ENCODE measurements around the gene ZNF330. TPM values are rescaled to one million over a fixed set of nuclear protein-coding genes. Genes with fewer than 3 reads are reported as not detected.

The ZNF330 gene
- total RNA-seq (40.6 and 44.9 TPM in 2 replicates), polyA plus RNA-seq (41.5 and 73.4 TPM in 2 replicates), polyA minus RNA-seq (ENCODE audit: low replicate concordance) (9.3 and 24.7 TPM in 2 replicates)
- 36.9 and 50.2 TPM in 2 replicates for polyA plus RNA-seq (2012)

DNA sequence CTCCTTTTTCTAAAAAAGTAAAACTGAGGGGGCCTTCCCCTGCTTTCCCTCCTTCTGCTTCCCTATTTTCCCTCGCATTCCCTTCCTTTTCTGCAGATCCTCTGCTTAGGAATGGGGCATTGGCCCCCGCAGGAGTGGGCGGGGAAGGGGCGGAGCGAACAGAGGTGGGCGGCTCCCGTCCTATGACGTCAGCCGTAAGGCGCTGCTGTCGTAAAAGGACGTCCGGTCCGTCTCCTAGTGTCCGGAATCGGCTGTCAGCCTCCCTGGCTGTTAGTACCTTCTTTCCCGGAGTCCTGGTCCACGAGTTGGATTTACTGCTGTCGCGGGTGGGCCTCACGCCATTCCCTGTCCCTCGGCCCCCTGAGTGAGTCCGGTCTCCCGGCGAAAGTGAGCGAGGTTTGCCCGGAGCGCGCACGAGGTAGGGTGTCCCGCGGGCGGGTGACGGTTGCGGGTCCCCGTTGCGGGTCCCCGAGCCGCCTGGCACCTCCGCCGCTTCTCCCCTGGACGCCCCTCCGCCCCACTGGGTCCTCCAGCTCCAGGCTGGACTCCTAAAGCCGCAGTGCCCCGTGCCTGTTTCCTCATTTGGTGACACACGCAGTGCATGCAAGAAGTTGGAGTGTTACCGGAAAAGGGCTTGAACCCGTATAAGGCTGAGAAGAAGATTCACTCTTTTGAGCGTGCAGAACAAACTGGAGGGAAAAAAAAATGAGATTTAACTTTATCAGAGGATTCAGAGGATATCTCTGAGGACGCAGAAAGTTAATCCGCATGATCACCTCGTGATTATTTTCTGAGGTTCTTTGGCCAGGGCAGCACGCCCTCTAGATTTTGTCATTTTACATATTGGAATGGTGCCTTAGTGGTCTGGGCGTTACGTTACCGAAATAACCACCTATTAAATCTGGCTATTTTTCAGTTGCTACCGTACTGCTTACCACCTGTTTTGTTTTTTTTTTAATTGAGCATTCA, at the start of gene ZNF330:
TSS of gene ZNF330 (plus strand) at position 205 of the 969 bp plus-strand sequence. CDS start 1,477 bp downstream, outside the sequence.
- Histone ChIP-seq H3K36me3 (ENCODE audit: control insufficient read depth, insufficient read depth, low read length) (no peaks in the 10 kb centered on the region), H3K79me2 (ENCODE audit: control insufficient read depth, insufficient read depth, low read length) (peaks cover 40% of the 10 kb centered on the region), H2AFZ (ENCODE audit: low read length) (peak within 1 kb of the TSS; percentile 94), H3K9ac (ENCODE audit: insufficient read depth, low read length) (peak within 1 kb of the TSS; percentile 96), H3K4me3 (replicated peaks in 1 of 4; ENCODE audit: control extremely low read depth in 1 of 4, insufficient read depth in 1 of 4, low read depth in 3 of 4, low read length in 4 of 4) (peak within 1 kb of the TSS; percentile 88 to 99 (median 93)), H3K9me3 (ENCODE audit: control insufficient read depth, insufficient read depth, low read depth, low read length) (no peaks in the 10 kb centered on the region), H3K4me2 (ENCODE audit: extremely low read depth, insufficient read depth, low read length) (peak within 1 kb of the TSS; percentile 79), H4K20me1 (ENCODE audit: control insufficient read depth, extremely low read depth, insufficient read depth, low read length) (no peaks in the 10 kb centered on the region), H3K27me3 (ENCODE audit: control insufficient read depth, insufficient read depth, low read length) (no peaks in the 10 kb centered on the region), H3K4me1 (ENCODE audit: control insufficient read depth, extremely low read depth, insufficient read depth, low read length) (peaks cover 2% of the 10 kb centered on the region), H3K27ac (ENCODE audit: insufficient read depth, low read length) (peak within 1 kb of the TSS; percentile 97)
- TF ChIP-seq EZH2 (IDR thresholded peaks at IDR 0.05; ENCODE audit: low read length, missing control alignments) (no peak), CTCF (conservative IDR thresholded peaks at IDR 0.05 in 1 of 2, IDR thresholded peaks at IDR 0.05 in 1 of 2; ENCODE audit: low read depth in 1 of 2, low read length in 2 of 2) (peak; percentile 2 to 28)
- peak; percentile 89 to 94 for DNase-seq (ENCODE audit: low read depth in 2 of 2)

DNA sequence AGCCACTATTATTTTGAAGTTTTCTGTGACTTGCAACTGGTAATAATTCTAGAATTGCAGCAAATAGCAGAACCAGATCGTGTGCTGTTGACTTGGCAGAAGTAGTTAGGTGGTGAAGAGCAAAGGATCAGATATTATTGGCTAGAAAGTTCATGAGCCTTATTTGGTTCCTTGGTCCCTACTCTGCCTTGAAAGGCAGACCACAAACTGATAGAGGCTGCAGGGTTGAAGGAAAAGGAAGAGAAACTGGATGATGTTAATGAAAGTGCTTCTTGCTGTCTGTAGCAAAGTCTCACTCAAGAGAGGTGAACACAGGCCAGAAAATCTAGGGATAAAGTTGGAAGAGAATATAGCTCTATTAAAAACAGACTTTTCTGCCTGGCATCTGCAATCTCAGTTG, 46.2 kb upstream of the ZNF330 start:
- Histone ChIP-seq H3K9ac (ENCODE audit: insufficient read depth, low read length) (no peak overlapping the region), H3K9me3 (ENCODE audit: control insufficient read depth, insufficient read depth, low read depth, low read length) (no peaks in the 10 kb centered on the region), H3K4me2 (ENCODE audit: extremely low read depth, insufficient read depth, low read length) (no peak overlapping the region), H4K20me1 (ENCODE audit: control insufficient read depth, extremely low read depth, insufficient read depth, low read length) (no peaks in the 10 kb centered on the region), H2AFZ (ENCODE audit: low read length) (no peak overlapping the region), H3K4me1 (ENCODE audit: control insufficient read depth, extremely low read depth, insufficient read depth, low read length) (no peaks in the 10 kb centered on the region), H3K36me3 (ENCODE audit: control insufficient read depth, insufficient read depth, low read length) (no peaks in the 10 kb centered on the region), H3K4me3 (replicated peaks in 1 of 4; ENCODE audit: control extremely low read depth in 1 of 4, insufficient read depth in 1 of 4, low read depth in 3 of 4, low read length in 4 of 4) (no peak overlapping the region), H3K27me3 (ENCODE audit: control insufficient read depth, insufficient read depth, low read length) (no peaks in the 10 kb centered on the region), H3K79me2 (ENCODE audit: control insufficient read depth, insufficient read depth, low read length) (no peaks in the 10 kb centered on the region), H3K27ac (ENCODE audit: insufficient read depth, low read length) (no peak overlapping the region)
- TF ChIP-seq CTCF (conservative IDR thresholded peaks at IDR 0.05 in 1 of 2, IDR thresholded peaks at IDR 0.05 in 1 of 2; ENCODE audit: low read depth in 1 of 2, low read length in 2 of 2): no peak
- no peak for TF ChIP-seq EZH2 (IDR thresholded peaks at IDR 0.05; ENCODE audit: low read length, missing control alignments)
- no peak for DNase-seq (ENCODE audit: low read depth in 2 of 2)

- no peaks in the 10 kb centered on the region for H3K79me2 ChIP-seq (ENCODE audit: control insufficient read depth, insufficient read depth, low read length)
These were observed 43.5 kb upstream of the ZNF330 start for GRCh38 chr4:141177171-141177570.

More at GRCh38 chr4:141177171-141177570, 43.5 kb upstream of the ZNF330 start:
- no peaks in the 10 kb centered on the region for H4K20me1 ChIP-seq (ENCODE audit: control insufficient read depth, extremely low read depth, insufficient read depth, low read length)
- DNase-seq (ENCODE audit: low read depth in 2 of 2): no peak
- no peak for TF ChIP-seq EZH2 (IDR thresholded peaks at IDR 0.05; ENCODE audit: low read length, missing control alignments)
- no peak for TF ChIP-seq CTCF (conservative IDR thresholded peaks at IDR 0.05 in 1 of 2, IDR thresholded peaks at IDR 0.05 in 1 of 2; ENCODE audit: low read depth in 1 of 2, low read length in 2 of 2)
- H3K4me1 ChIP-seq (ENCODE audit: control insufficient read depth, extremely low read depth, insufficient read depth, low read length): no peaks in the 10 kb centered on the region
- H3K9me3 ChIP-seq (ENCODE audit: control insufficient read depth, insufficient read depth, low read depth, low read length): no peaks in the 10 kb centered on the region
- no peak overlapping the region for H3K4me2 ChIP-seq (ENCODE audit: extremely low read depth, insufficient read depth, low read length)
- no peak overlapping the region for H3K4me3 ChIP-seq (replicated peaks in 1 of 4; ENCODE audit: control extremely low read depth in 1 of 4, insufficient read depth in 1 of 4, low read depth in 3 of 4, low read length in 4 of 4)
- no peaks in the 10 kb centered on the region for H3K36me3 ChIP-seq (ENCODE audit: control insufficient read depth, insufficient read depth, low read length)
- no peak overlapping the region for H3K27ac ChIP-seq (ENCODE audit: insufficient read depth, low read length)
- no peak overlapping the region for H2AFZ ChIP-seq (ENCODE audit: low read length)
- no peaks in the 10 kb centered on the region for H3K27me3 ChIP-seq (ENCODE audit: control insufficient read depth, insufficient read depth, low read length)
- no peak overlapping the region for H3K9ac ChIP-seq (ENCODE audit: insufficient read depth, low read length)

Data from fibroblast of lung (primary cell).